ENCODE results near the gene CRTC3.
"Not testable (repeated sequence)": the region's sequence is repeated elsewhere in the genome, so short reads cannot be mapped to it uniquely, and the experiment has no call there.

Gene CRTC3

DNA sequence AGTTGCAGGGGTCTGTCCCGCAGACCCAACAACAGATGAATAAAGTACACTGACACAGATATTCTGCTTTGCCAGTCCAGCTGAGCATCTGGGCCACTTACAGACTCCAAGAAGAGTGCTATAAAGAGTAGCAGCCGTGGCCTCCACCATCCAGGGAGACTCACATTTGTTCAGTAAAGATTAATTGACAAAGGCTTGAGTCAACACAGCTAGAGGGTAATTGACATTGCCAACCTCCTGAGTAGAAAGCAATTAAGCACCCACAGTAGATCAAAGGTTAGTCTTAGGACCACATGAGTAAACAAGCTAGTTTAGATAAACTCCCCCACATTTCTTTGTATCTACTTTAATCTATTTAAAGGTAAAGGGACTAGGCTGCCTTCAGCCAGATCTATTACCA, 16.3 kb upstream of the CRTC3 start:
- H2AK5ac ChIP-seq (ENCODE audit: low read length): no peak overlapping the region
- H3K27me3 ChIP-seq (ENCODE audit: insufficient read depth, low read length): no peaks in the 10 kb centered on the region
- H2BK12ac ChIP-seq (ENCODE audit: low read length): no peak overlapping the region
- no peak overlapping the region for H3K9ac ChIP-seq (ENCODE audit: low read length)
- no peak overlapping the region for H3K14ac ChIP-seq (ENCODE audit: low read length)
- no CpG with 5 or more reads among the region's 2 CpGs for WGBS (ENCODE audit: extremely low coverage, insufficient coverage, insufficient read length)
- H4K12ac ChIP-seq (ENCODE audit: low read depth, low read length): no peak overlapping the region
- H3K23ac ChIP-seq (ENCODE audit: low read length): no peak overlapping the region
- H3K79me1 ChIP-seq (ENCODE audit: low read length): no peaks in the 10 kb centered on the region
- no peak overlapping the region for H2AFZ ChIP-seq (ENCODE audit: insufficient read depth, low read length, poor library complexity)
- no peak overlapping the region for H4K8ac ChIP-seq (ENCODE audit: low read depth, low read length)
- H3K4me2 ChIP-seq (ENCODE audit: low read length): no peak overlapping the region
- H3K27ac ChIP-seq (ENCODE audit: low read depth, low read length): no peak overlapping the region
- no peak overlapping the region for H2BK5ac ChIP-seq (ENCODE audit: low read depth, low read length, poor library complexity)
- H3K4me3 ChIP-seq (ENCODE audit: low read depth, low read length): no peak overlapping the region
- no peaks in the 10 kb centered on the region for H3K9me3 ChIP-seq (ENCODE audit: insufficient read depth, low read depth, low read length)
- no peak for DNase-seq
- no peaks in the 10 kb centered on the region for H3K79me2 ChIP-seq (ENCODE audit: control insufficient read depth, insufficient read depth, low read length, poor library complexity)
- no peaks in the 10 kb centered on the region for H3K4me1 ChIP-seq (ENCODE audit: control insufficient read depth in 1 of 2, insufficient read depth in 2 of 2, low read length in 2 of 2)
- H3K36me3 ChIP-seq (ENCODE audit: control insufficient read depth in 1 of 2, insufficient read depth in 2 of 2, low read length in 2 of 2): peaks cover 0 to 1% of the 10 kb centered on the region in 2 experiments
- no peak overlapping the region for H2BK120ac ChIP-seq (ENCODE audit: insufficient read depth, low read length, poor library complexity)
- H3K4ac ChIP-seq (ENCODE audit: low read depth, low read length): no peak overlapping the region
- H4K91ac ChIP-seq (ENCODE audit: low read depth, low read length): no peak overlapping the region
- no peak overlapping the region for H3K18ac ChIP-seq (ENCODE audit: low read length)

DNA sequence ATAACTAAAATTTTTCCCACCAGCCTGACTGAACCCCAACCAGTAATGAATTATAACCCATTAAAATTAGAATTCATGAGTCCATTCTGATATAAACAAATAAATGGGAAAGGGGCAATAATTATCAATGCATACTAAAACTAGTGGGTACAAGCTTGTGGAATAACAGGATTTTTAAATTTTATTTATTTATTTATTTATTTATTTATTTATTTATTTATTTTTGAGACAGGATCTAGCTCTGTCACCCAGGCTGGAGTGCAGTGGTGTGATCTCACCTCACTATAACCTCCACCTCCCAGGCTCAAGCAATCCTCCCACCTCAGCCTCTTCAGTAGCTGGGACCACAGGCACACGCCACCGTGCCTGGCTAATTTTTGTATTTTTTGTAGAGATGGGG, 15.8 kb upstream of the CRTC3 start:
- H3K79me2 ChIP-seq (ENCODE audit: control insufficient read depth, insufficient read depth, low read length, poor library complexity); H3K4me1 ChIP-seq (ENCODE audit: control insufficient read depth in 1 of 2, insufficient read depth in 2 of 2, low read length in 2 of 2); H3K18ac ChIP-seq (ENCODE audit: low read length); DNase-seq; H4K8ac ChIP-seq (ENCODE audit: low read depth, low read length); H3K4me3 ChIP-seq (ENCODE audit: low read depth, low read length); H3K27me3 ChIP-seq (ENCODE audit: insufficient read depth, low read length); H3K79me1 ChIP-seq (ENCODE audit: low read length); H2AK5ac ChIP-seq (ENCODE audit: low read length); H3K9me3 ChIP-seq (ENCODE audit: insufficient read depth, low read depth, low read length); H2BK5ac ChIP-seq (ENCODE audit: low read depth, low read length, poor library complexity); H3K9ac ChIP-seq (ENCODE audit: low read length); H3K27ac ChIP-seq (ENCODE audit: low read depth, low read length); H4K12ac ChIP-seq (ENCODE audit: low read depth, low read length); H3K4me2 ChIP-seq (ENCODE audit: low read length); H3K36me3 ChIP-seq (ENCODE audit: control insufficient read depth in 1 of 2, insufficient read depth in 2 of 2, low read length in 2 of 2); H2BK120ac ChIP-seq (ENCODE audit: insufficient read depth, low read length, poor library complexity); H4K91ac ChIP-seq (ENCODE audit: low read depth, low read length); H3K14ac ChIP-seq (ENCODE audit: low read length); H3K23ac ChIP-seq (ENCODE audit: low read length); H3K4ac ChIP-seq (ENCODE audit: low read depth, low read length); H2AFZ ChIP-seq (ENCODE audit: insufficient read depth, low read length, poor library complexity); H2BK12ac ChIP-seq (ENCODE audit: low read length): not testable (repeated sequence)
- no CpG with 5 or more reads among the region's 2 CpGs for WGBS (ENCODE audit: extremely low coverage, insufficient coverage, insufficient read length)

DNA sequence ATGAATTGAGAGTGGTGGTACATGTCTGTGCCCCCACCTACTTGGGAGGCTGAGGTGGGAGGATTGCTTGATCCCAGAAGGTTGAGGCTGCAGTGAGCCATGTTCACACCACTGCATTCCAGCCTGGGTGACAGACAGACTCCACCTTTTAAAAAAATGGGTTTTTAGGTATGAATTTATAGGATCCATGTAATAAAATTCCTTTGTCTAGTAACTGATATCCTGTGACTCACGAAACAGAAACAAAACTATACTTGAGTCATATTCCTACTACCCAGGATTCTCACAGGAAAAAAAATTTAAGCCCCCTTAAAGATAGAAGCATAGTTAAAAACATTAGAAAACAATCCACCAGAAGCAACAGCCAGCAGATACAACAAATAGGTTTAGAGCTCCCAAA, 10.0 kb upstream of the CRTC3 start:
- Histone ChIP-seq H3K79me1 (ENCODE audit: low read length) (no peaks in the 10 kb centered on the region), H3K27ac (ENCODE audit: low read depth, low read length) (no peak overlapping the region), H3K4me1 (ENCODE audit: control insufficient read depth in 1 of 2, insufficient read depth in 2 of 2, low read length in 2 of 2) (no peaks in the 10 kb centered on the region), H3K79me2 (ENCODE audit: control insufficient read depth, insufficient read depth, low read length, poor library complexity) (no peaks in the 10 kb centered on the region), H3K4me2 (ENCODE audit: low read length) (no peak overlapping the region), H2BK12ac (ENCODE audit: low read length) (no peak overlapping the region), H3K23ac (ENCODE audit: low read length) (no peak overlapping the region), H3K27me3 (ENCODE audit: insufficient read depth, low read length) (no peaks in the 10 kb centered on the region), H4K12ac (ENCODE audit: low read depth, low read length) (no peak overlapping the region), H3K9ac (ENCODE audit: low read length) (no peak overlapping the region), H2BK120ac (ENCODE audit: insufficient read depth, low read length, poor library complexity) (no peak overlapping the region), H3K4me3 (ENCODE audit: low read depth, low read length) (no peak overlapping the region), H2BK5ac (ENCODE audit: low read depth, low read length, poor library complexity) (no peak overlapping the region), H2AK5ac (ENCODE audit: low read length) (no peak overlapping the region), H3K9me3 (ENCODE audit: insufficient read depth, low read depth, low read length) (no peaks in the 10 kb centered on the region), H4K91ac (ENCODE audit: low read depth, low read length) (no peak overlapping the region), H3K18ac (ENCODE audit: low read length) (no peak overlapping the region), H2AFZ (ENCODE audit: insufficient read depth, low read length, poor library complexity) (no peak overlapping the region), H3K4ac (ENCODE audit: low read depth, low read length) (no peak overlapping the region), H4K8ac (ENCODE audit: low read depth, low read length) (no peak overlapping the region), H3K14ac (ENCODE audit: low read length) (no peak overlapping the region), H3K36me3 (ENCODE audit: control insufficient read depth in 1 of 2, insufficient read depth in 2 of 2, low read length in 2 of 2) (no peaks in the 10 kb centered on the region)
- no CpG with 5 or more reads among the region's 1 CpG for WGBS (ENCODE audit: extremely low coverage, insufficient coverage, insufficient read length)
- no peak for DNase-seq

- H3K14ac ChIP-seq (ENCODE audit: low read length): no peak overlapping the region
- H2BK5ac ChIP-seq (ENCODE audit: low read depth, low read length, poor library complexity): no peak overlapping the region
- H2AK5ac ChIP-seq (ENCODE audit: low read length): no peak overlapping the region
- no peaks in the 10 kb centered on the region for H3K36me3 ChIP-seq (ENCODE audit: control insufficient read depth in 1 of 2, insufficient read depth in 2 of 2, low read length in 2 of 2)
- no peaks in the 10 kb centered on the region for H3K27me3 ChIP-seq (ENCODE audit: insufficient read depth, low read length)
- no peak overlapping the region for H3K18ac ChIP-seq (ENCODE audit: low read length)
- no peak overlapping the region for H2BK12ac ChIP-seq (ENCODE audit: low read length)
- H3K9ac ChIP-seq (ENCODE audit: low read length): no peak overlapping the region
- H4K91ac ChIP-seq (ENCODE audit: low read depth, low read length): no peak overlapping the region
- H3K4me3 ChIP-seq (ENCODE audit: low read depth, low read length): no peak overlapping the region
- no peak overlapping the region for H3K4ac ChIP-seq (ENCODE audit: low read depth, low read length)
- no peak overlapping the region for H3K27ac ChIP-seq (ENCODE audit: low read depth, low read length)
- no peaks in the 10 kb centered on the region for H3K4me1 ChIP-seq (ENCODE audit: control insufficient read depth in 1 of 2, insufficient read depth in 2 of 2, low read length in 2 of 2)
- H3K79me1 ChIP-seq (ENCODE audit: low read length): no peaks in the 10 kb centered on the region
- no peak overlapping the region for H3K23ac ChIP-seq (ENCODE audit: low read length)
- no peak for DNase-seq
- WGBS (ENCODE audit: extremely low coverage, insufficient coverage, insufficient read length): no CpG with 5 or more reads among the region's 5 CpGs
- no peak overlapping the region for H4K8ac ChIP-seq (ENCODE audit: low read depth, low read length)
- no peaks in the 10 kb centered on the region for H3K9me3 ChIP-seq (ENCODE audit: insufficient read depth, low read depth, low read length)
- H2AFZ ChIP-seq (ENCODE audit: insufficient read depth, low read length, poor library complexity): no peak overlapping the region
- no peak overlapping the region for H2BK120ac ChIP-seq (ENCODE audit: insufficient read depth, low read length, poor library complexity)
- H3K4me2 ChIP-seq (ENCODE audit: low read length): no peak overlapping the region
- no peaks in the 10 kb centered on the region for H3K79me2 ChIP-seq (ENCODE audit: control insufficient read depth, insufficient read depth, low read length, poor library complexity)
- H4K12ac ChIP-seq (ENCODE audit: low read depth, low read length): no peak overlapping the region
Observed at GRCh38 chr15:90520365-90520764, 9.4 kb upstream of the CRTC3 start.
